Measurements from ENCODE around the gene TTC9.
"Not testable (repeated sequence)": the region's sequence is repeated elsewhere in the genome, so short reads cannot be mapped to it uniquely, and the experiment has no call there.

TTC9 gene

DNA sequence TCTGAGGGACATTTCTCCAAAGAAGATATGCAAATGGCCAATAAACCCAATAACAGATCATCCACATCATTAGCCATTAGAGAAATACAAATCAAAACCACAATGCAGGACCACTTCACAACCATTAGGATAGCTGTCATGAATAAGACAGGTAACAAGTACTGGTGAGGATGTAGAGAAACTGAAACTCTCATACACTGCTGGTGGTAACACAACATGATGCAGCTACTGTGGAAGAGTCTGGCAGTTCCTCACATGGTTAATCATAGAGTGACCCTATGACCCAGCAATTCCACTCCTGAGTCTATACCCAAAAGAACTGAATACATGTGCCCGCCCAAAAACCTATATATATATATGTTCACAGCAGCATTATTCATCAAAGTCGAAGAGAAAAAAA lies 39.0 kb downstream of the TTC9 start:
- Mint-ChIP-seq H3K9me3 (no peaks in the 10 kb centered on the region), H3K36me3 (ENCODE audit: low read depth) (peaks cover 2% of the 10 kb centered on the region), H3K4me1 (ENCODE audit: low read depth) (no peaks in the 10 kb centered on the region), H3K4me3 (no peak overlapping the region), H3K27ac (no peak overlapping the region), H3K27me3 (ENCODE audit: low read depth) (no peaks in the 10 kb centered on the region)

DNA sequence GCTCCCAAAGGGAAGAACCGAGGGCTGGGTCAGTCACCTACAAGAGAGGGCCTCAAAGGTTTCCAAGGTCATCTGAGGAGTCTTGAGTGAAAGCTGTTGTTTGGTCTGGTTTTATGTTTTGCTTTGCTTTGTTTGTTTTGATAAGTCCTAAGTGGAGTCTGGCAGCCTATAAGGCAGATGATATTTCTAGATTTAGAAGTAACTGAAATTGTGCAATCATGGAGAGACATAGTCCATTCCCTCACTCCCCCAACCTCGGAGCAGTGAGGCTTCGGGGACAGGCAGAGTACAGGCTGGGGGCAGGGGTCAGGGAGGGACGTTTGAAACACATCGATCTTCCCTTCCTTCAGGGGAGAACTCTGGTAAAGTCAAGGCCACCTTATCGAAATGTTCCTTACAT lies 42.3 kb downstream of the TTC9 start:
- Mint-ChIP-seq H3K36me3 (ENCODE audit: low read depth) (no peaks in the 10 kb centered on the region), H3K4me3 (no peak overlapping the region), H3K9me3 (no peaks in the 10 kb centered on the region), H3K27ac (no peak overlapping the region), H3K27me3 (ENCODE audit: low read depth) (no peaks in the 10 kb centered on the region), H3K4me1 (ENCODE audit: low read depth) (no peaks in the 10 kb centered on the region)

DNA sequence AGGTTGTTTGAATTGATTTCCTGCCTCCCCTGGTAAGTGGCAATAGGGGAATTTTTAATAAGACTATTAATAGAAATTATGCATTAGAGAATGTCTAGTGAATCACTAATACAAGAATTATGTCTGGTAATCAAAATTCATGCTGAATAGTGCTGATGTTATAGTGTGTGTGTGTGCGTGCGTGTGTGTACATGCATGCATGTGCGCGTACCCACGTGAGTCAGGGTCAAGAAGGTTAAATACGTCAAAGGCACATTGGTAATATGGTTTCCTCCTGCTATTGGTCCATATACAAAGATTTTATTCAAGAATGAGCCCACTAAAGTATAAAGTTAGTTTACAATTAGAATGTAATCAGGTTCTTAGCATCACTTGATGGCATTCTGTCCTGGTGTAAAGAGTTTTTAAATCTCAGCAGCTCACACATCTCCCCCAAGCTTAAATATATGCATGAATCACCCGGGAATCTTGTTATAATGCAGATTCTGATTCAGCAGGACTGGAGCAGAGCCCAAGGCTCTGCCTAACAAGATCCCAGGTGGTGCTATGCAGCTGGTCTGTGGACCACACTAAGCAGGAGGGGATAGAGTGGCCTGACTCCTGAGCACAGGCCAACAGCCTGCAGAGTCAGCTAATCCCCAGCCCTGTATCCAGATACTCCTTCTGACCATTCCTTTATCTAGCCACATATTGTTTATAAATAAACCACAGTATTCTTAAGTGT lies 43.9 kb downstream of the TTC9 start:
- Mint-ChIP-seq H3K27ac (no peak overlapping the region), H3K36me3 (ENCODE audit: low read depth) (no peaks in the 10 kb centered on the region), H3K4me3 (no peak overlapping the region), H3K27me3 (ENCODE audit: low read depth) (no peaks in the 10 kb centered on the region), H3K4me1 (ENCODE audit: low read depth) (no peaks in the 10 kb centered on the region), H3K9me3 (no peaks in the 10 kb centered on the region)

DNA sequence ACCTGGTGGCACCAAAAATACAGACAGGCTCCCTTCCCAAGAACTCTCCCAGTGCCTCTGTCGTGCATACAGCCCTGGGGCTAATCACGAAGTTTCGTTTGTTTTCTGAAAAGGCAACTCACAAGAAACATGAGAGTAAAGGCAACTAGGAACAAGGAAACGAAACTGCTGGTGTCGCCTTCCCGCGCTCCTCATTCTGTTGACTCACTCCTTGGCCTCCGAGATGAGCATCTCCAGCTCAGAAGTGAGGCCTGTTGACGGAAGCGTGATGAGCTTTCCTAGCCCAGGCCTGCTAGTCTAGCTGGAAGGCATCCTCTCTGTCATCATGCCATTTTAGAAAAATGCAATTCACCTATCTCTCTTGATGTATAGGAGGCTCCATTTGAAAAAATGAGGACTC lies 50.5 kb downstream of the TTC9 start:
- no peaks in the 10 kb centered on the region for H3K4me1 Mint-ChIP-seq (ENCODE audit: low read depth)
- no peaks in the 10 kb centered on the region for H3K27me3 Mint-ChIP-seq (ENCODE audit: low read depth)
- H3K36me3 Mint-ChIP-seq (ENCODE audit: low read depth): no peaks in the 10 kb centered on the region
- H3K4me3 Mint-ChIP-seq: no peak overlapping the region
- H3K9me3 Mint-ChIP-seq: no peaks in the 10 kb centered on the region
- H3K27ac Mint-ChIP-seq: no peak overlapping the region

DNA sequence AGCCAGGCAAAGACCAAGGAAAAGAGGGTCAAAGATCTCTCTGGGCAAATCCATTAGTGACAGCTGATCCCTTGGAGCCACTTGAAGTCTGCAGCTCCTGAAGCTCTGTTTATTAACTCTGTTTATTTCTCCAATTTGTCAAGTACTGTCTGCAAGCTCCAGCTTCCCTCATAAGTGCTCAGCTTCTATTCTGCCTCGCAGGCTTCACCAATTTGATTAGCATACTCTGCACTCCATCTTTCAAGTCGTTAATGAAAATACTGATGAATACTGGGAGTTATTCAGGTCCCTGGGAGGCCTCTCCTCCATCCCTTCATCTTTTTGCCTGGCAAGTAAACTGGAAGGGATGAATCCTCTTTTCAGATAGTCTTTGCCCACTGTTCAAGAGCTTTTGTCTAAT lies 54.3 kb downstream of the TTC9 start:
- no peaks in the 10 kb centered on the region for H3K4me1 Mint-ChIP-seq (ENCODE audit: low read depth)
- H3K27me3 Mint-ChIP-seq (ENCODE audit: low read depth): no peaks in the 10 kb centered on the region
- H3K36me3 Mint-ChIP-seq (ENCODE audit: low read depth): no peaks in the 10 kb centered on the region
- H3K4me3 Mint-ChIP-seq: no peak overlapping the region
- no peaks in the 10 kb centered on the region for H3K9me3 Mint-ChIP-seq
- H3K27ac Mint-ChIP-seq: no peak overlapping the region

DNA sequence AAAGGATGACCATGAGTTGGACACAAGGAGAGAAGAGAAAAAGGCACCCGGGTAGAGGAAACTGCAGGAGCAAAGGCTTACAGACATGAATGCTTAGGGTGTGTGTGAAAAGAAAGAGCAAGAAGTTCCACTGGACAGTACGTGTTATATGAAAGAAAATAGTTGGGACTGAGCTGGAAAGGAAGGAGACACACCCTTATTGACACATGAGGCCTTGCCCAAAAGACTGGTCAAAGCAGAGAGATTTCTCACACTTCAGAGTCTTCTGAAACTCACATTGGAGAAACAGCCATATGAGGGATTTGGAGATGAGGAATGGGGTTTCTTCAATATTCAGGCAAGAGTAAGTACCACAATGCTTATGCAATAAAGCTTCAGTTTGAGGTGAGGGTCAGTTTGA lies 56.0 kb downstream of the TTC9 start:
- Mint-ChIP-seq H3K4me1 (ENCODE audit: low read depth) (no peaks in the 10 kb centered on the region), H3K27me3 (ENCODE audit: low read depth) (no peaks in the 10 kb centered on the region), H3K36me3 (ENCODE audit: low read depth) (no peaks in the 10 kb centered on the region), H3K4me3 (no peak overlapping the region), H3K9me3 (no peaks in the 10 kb centered on the region), H3K27ac (no peak overlapping the region)

DNA sequence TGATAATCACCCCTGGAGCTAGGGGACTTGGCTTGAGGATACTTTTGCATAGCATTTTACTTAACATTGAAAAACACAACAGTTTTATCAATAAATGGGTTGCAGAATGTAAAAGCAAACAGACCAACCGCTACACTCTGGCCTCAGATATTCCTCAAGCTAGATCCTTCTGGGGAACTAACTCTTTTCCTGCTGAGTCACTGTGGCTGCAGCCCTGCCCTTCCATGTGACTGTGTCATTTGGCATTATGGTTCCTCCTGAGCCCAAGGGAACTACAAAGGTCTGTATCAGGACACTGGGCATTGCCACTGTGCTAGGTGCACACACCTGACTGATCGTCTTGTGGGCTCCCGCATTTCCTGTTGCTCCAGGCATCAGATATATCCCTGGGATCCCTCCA lies 56.6 kb downstream of the TTC9 start:
- Mint-ChIP-seq H3K36me3 (ENCODE audit: low read depth) (no peaks in the 10 kb centered on the region), H3K27me3 (ENCODE audit: low read depth) (no peaks in the 10 kb centered on the region), H3K4me1 (ENCODE audit: low read depth) (no peaks in the 10 kb centered on the region), H3K4me3 (no peak overlapping the region), H3K9me3 (no peaks in the 10 kb centered on the region), H3K27ac (no peak overlapping the region)

DNA sequence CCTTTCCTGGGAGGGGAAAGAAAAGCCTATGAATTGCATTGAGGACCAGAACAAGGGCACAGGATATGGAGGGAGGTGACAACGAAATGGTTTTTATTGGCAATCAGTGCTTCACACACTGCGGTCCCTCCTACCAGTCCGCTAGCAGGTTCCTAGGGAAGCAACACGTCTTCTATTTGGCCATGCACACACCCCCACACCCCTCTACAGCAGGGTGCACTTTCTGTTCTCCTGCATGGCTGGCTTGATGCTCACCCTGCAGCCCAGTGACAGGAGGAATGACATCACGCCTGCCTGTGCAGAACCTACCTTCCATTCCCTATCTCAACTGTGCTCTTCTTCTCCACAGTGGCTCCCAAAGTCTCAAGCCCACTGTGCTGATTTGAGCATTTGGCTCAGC lies 57.9 kb downstream of the TTC9 start:
- H3K4me3 Mint-ChIP-seq: no peak overlapping the region

DNA sequence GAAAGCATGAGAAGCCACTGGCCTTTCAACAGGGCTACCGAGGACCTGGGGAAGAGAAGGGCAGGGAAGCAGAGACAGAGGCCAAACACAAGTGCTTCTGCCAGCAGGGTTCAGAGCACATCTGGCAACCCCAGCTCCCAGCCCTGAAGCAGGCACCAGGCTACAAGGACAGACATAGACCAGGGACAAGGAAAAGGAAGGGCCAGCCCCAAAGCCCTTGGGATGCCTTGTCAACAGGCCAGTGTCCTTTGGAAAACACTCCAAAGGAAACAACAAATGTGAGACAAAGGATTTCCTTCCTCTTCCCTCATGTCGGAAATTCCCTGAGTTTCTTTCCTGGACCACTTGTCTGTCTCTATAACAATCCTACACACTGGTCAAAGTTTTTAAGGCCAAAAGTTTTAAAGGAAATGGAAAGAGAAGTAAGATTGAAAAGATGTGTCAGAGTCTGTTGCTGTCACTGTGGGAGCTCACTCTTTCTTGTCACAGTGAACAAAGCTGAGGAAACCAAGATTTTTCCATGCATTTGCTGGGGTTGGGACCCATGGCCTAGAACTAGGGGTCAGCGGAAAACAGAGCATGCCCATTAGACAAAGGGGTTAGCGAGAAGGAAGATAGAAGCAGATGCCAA lies 59.4 kb downstream of the TTC9 start:
- Mint-ChIP-seq H3K4me3 (no peak overlapping the region), H3K4me1 (ENCODE audit: low read depth) (no peaks in the 10 kb centered on the region), H3K27me3 (ENCODE audit: low read depth) (peaks cover 14% of the 10 kb centered on the region), H3K27ac (no peak overlapping the region), H3K9me3 (no peaks in the 10 kb centered on the region), H3K36me3 (ENCODE audit: low read depth) (no peaks in the 10 kb centered on the region)

More for the DNA sequence above, 57.9 kb downstream of the TTC9 start:
- Mint-ChIP-seq H3K9me3 (no peaks in the 10 kb centered on the region), H3K27me3 (ENCODE audit: low read depth) (peaks cover 2% of the 10 kb centered on the region), H3K36me3 (ENCODE audit: low read depth) (no peaks in the 10 kb centered on the region), H3K4me1 (ENCODE audit: low read depth) (no peaks in the 10 kb centered on the region), H3K27ac (no peak overlapping the region)

DNA sequence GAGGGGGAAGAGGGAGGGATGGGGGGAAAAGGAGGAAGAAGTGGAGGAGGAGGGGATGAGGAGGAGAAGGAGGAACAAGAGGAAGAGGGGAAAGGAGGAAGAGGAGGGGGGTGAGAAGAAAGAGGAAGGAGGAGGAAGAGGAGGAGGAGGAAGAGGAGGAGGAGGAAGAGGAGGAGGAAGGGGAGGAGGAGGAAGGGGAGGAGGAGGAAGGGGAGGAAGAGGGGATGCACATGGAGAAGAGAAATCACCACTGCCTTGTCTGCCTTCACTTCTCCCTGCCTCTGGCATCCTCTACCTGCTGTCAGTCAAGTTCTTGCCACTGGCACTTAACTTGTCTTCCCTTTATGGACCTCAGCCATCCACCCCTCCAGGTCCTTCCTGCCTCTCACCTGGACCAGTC lies 59.9 kb downstream of the TTC9 start:
- no peaks in the 10 kb centered on the region for H3K9me3 Mint-ChIP-seq
- no peak overlapping the region for H3K27ac Mint-ChIP-seq
- no peak overlapping the region for H3K4me3 Mint-ChIP-seq
- H3K36me3 Mint-ChIP-seq (ENCODE audit: low read depth): no peaks in the 10 kb centered on the region
- H3K27me3 Mint-ChIP-seq (ENCODE audit: low read depth): peaks cover 19% of the 10 kb centered on the region
- H3K4me1 Mint-ChIP-seq (ENCODE audit: low read depth): no peaks in the 10 kb centered on the region

DNA sequence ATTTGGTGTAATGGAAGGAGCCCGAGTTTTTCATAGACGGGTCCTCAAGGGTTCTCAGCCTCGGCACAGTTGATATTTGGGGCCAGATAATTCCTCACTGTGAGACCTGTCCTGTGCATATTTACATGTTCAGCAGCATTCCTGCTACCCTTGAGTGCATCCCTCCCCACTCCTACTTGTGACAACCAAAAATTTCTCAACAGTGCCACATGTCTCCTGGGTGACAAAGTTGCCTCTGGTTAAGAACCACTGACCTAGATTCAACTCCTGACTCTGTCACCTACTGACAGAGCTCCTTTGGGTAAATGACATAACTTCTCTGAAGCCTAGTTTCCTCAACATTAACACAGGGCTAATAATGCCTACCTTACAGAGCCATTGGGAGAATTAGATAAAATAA lies 60.4 kb downstream of the TTC9 start:
- peaks cover 21% of the 10 kb centered on the region for H3K27me3 Mint-ChIP-seq (ENCODE audit: low read depth)
- H3K4me3 Mint-ChIP-seq: no peak overlapping the region
- H3K27ac Mint-ChIP-seq: no peak overlapping the region
- no peaks in the 10 kb centered on the region for H3K4me1 Mint-ChIP-seq (ENCODE audit: low read depth)
- H3K36me3 Mint-ChIP-seq (ENCODE audit: low read depth): no peaks in the 10 kb centered on the region
- H3K9me3 Mint-ChIP-seq: no peaks in the 10 kb centered on the region

DNA sequence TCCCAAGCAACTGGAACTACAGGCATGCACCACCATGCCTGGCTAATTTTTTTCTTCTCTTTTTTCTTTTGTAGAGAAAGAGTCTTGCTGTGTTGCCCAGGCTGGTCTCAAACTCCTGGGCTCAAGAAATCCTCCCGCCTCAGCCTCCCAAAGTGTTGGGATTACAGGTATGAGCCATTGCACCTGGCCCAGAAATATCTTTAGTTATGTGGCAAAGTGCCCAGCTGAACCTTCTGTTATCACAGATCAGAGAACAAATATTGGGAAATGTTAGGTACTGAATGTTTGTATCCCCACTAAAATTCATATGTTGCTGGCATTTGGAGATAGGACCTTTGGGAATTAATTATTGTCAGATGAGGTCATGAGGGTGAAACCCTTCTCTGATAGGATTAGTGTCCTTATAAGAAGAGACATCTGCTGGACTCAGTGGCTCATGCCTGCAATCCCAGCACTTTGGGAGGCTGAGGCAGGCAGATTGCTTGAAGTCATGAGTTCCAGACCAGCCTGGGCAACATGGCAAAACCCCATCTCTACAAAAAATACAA lies 62.0 kb downstream of the TTC9 start:
- not testable (repeated sequence) for H3K4me3 Mint-ChIP-seq; H3K27ac Mint-ChIP-seq; H3K36me3 Mint-ChIP-seq (ENCODE audit: low read depth); H3K9me3 Mint-ChIP-seq; H3K4me1 Mint-ChIP-seq (ENCODE audit: low read depth)
- H3K27me3 Mint-ChIP-seq (ENCODE audit: low read depth): peaks cover 21% of the 10 kb centered on the region

DNA sequence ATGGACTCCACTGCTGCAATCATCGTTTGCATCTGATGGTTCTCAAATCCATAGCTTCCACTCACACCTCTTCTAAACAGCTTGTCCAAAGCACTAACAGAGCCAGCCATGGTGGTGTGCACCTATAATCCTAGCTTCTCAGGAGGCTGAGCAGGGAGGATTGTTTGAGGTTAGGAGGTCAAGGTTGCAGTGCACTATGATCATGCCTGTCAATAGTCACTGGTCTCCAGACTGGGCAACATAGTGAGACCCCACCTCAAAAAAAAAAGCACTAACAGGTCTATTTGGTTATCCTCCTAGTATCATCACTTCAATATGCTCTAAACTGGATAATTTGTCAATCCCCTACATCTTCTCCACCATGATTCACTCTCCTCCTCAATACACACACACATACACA lies 63.2 kb downstream of the TTC9 start:
- Mint-ChIP-seq H3K27ac (no peak overlapping the region), H3K36me3 (ENCODE audit: low read depth) (no peaks in the 10 kb centered on the region), H3K4me3 (no peak overlapping the region), H3K9me3 (no peaks in the 10 kb centered on the region), H3K4me1 (ENCODE audit: low read depth) (no peaks in the 10 kb centered on the region), H3K27me3 (ENCODE audit: low read depth) (peaks cover 21% of the 10 kb centered on the region)

DNA sequence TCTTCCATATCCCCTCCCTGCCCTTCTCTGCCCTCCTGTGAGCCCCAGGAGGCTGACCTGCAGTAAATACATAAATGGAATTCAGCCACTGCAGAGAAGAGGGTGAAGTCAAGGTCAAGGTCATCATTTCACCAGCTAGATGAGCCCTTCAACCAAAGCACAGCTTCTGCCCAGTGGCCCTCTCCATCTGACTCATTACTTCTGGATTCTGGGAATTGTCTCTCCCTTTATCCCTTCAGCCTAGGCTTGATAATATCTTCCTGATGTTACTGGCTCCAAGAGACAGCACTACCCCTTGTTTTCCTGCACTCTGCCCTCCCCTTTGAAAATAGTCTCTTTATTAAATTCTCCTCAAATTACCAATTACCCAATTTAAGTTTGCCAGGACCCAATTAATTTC lies 64.5 kb downstream of the TTC9 start:
- Mint-ChIP-seq H3K4me3 (no peak overlapping the region), H3K36me3 (ENCODE audit: low read depth) (no peaks in the 10 kb centered on the region), H3K4me1 (ENCODE audit: low read depth) (no peaks in the 10 kb centered on the region), H3K27ac (no peak overlapping the region), H3K27me3 (ENCODE audit: low read depth) (peaks cover 21% of the 10 kb centered on the region), H3K9me3 (no peaks in the 10 kb centered on the region)

DNA sequence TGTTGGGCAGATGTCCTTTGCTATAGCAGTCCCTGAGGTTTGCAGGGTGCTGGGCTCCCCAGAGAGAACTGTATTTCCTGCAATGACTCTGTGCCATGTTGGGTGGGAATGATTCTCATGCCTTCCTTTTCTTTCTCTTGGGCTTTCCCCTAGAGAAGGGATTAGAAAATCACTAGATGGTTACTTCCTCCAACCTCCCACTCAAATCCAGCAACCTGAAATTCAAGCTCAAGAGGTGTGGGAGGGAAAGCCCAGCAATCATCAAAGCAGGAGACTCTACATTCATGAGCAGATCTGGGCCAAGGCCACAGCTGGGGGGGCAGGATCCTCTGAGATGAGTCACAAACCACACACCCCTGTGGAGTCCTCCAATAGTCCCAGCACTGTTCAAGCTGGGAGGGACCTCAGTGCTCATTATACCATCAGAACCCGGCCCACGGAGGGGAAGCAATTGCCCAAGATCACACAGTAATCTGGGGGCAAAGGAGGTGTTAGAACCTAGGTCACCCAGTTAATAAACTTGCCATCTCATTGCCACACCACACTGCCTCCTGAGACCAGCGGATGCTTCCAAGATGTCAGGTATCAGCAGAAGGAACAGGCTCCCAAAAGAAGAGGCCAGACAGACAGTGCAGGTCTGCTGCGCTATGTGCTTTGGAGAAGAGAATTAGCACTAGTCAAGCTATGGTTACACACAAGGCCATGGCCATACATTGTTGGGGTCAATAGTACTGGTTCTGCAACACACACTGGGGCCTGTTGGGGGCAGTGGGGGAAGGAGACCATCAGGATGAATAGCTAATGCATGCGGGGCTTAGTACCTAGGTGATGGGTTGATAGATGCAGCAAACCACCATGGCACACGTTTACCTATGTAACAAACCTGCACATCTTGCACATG lies 65.7 kb downstream of the TTC9 start:
- Mint-ChIP-seq H3K4me3 (no peak overlapping the region), H3K9me3 (no peaks in the 10 kb centered on the region), H3K27me3 (ENCODE audit: low read depth) (peaks cover 21% of the 10 kb centered on the region), H3K36me3 (ENCODE audit: low read depth) (no peaks in the 10 kb centered on the region), H3K4me1 (ENCODE audit: low read depth) (no peaks in the 10 kb centered on the region), H3K27ac (no peak overlapping the region)

All from T-helper 1 cell treated with Interleukin-12 subunit alpha and Interleukin-12 subunit beta and Interleukin-4 antibody, amounts not matched to agents 30 μg/mL and 1 μg/mL, for 36 hours (primary cell).